Coronary artery (tissue), 2 donors: Measurements from ENCODE around the gene SCAANT1.

Source experiments
- DNase-seq: peaks from one replicate; pipeline ENCODE4 v3.0.0-alpha.2; 2017; ENCODE audit warnings: low spot score
- H3K27ac ChIP-seq, 2 donors: fragments of 200-600 bp; sonication (generic); one replicate each; pipeline ENCODE4 v1.5.1; 2016 to 2019
- H3K4me3 ChIP-seq: fragments of 200-600 bp; sonication (generic); 2 replicates; pipeline ENCODE4 v1.5.1; 2016; ENCODE audit warnings: mild to moderate bottlenecking, moderate library complexity
- TF ChIP-seq, protein P1 (sequence below): fragments of 200-600 bp; sonication (generic); IDR thresholded peaks from one replicate; pipeline ENCODE4 v1.5.1; 2019; ENCODE audit warnings: antibody characterized with exemption

The SCAANT1 gene

DNA sequence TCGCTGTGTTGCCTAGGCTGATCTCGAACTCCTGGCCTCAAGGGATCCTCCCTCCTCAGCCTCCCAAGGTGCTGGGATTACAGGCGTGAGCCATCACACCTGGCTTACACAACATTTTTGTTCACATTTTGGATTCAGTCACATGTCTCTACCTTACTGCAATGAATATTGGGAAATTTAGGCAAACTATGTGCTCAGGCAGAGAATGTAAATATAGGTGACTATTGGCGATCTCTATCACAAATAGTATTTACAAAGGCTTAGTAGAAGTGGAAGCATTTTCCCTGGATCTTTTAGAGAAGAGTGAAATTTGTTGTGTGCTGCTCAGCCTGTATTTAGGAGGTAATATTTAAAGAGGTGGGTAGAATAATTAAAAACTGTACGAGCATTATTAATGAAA, 20.7 kb downstream of the SCAANT1 start:
- TF ChIP-seq, protein P1, sequence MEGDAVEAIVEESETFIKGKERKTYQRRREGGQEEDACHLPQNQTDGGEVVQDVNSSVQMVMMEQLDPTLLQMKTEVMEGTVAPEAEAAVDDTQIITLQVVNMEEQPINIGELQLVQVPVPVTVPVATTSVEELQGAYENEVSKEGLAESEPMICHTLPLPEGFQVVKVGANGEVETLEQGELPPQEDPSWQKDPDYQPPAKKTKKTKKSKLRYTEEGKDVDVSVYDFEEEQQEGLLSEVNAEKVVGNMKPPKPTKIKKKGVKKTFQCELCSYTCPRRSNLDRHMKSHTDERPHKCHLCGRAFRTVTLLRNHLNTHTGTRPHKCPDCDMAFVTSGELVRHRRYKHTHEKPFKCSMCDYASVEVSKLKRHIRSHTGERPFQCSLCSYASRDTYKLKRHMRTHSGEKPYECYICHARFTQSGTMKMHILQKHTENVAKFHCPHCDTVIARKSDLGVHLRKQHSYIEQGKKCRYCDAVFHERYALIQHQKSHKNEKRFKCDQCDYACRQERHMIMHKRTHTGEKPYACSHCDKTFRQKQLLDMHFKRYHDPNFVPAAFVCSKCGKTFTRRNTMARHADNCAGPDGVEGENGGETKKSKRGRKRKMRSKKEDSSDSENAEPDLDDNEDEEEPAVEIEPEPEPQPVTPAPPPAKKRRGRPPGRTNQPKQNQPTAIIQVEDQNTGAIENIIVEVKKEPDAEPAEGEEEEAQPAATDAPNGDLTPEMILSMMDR = no peak
- DNase-seq = no peak
- no peak overlapping the region for H3K27ac ChIP-seq
- no peak overlapping the region for H3K4me3 ChIP-seq

DNA sequence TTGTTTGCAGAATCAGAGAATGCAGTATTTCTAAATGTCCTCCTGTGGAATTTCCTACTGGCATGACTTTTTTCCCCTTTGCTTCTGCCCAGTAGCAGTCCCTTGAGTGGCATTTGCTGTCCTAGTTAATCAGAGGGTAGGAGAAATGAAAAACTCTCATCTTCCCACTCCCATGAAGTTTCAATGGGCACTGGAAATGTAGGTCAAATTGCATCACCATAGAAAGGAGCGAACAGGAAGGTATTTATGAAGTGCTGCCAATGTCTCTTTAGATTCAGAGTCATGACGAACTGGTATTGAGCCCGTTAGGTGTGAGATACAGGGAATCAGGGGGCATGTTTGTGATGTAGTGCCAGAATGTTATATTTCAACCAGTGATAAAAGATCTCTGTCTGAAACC, 25.3 kb downstream of the SCAANT1 start:
- TF ChIP-seq, protein P1 = no peak
- Histone ChIP-seq H3K27ac (no peak overlapping the region), H3K4me3 (no peak overlapping the region)
- DNase-seq = no peak

DNA sequence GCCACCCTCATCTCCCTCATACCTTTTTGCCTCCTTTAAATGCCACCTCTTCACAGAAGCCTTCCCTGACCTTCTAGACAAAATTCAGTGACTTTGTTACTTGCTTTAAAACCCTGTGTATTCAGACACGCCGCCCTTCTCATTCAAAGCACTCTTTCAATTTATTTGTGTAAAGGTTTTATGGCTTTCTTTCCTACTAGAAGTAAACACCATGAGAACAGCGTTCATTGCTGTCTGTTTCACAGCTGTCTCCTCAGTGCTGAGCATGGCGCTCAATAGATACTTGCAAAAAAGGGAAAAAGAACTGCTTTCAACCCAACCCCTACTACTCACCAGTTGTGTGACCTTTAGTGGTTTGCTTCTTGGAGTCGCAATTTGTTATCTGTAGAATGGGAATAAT, 31.5 kb downstream of the SCAANT1 start:
- Histone ChIP-seq H3K4me3 (no peak overlapping the region), H3K27ac (no peak overlapping the region)
- no peak for DNase-seq
- TF ChIP-seq, protein P1 = no peak

DNA sequence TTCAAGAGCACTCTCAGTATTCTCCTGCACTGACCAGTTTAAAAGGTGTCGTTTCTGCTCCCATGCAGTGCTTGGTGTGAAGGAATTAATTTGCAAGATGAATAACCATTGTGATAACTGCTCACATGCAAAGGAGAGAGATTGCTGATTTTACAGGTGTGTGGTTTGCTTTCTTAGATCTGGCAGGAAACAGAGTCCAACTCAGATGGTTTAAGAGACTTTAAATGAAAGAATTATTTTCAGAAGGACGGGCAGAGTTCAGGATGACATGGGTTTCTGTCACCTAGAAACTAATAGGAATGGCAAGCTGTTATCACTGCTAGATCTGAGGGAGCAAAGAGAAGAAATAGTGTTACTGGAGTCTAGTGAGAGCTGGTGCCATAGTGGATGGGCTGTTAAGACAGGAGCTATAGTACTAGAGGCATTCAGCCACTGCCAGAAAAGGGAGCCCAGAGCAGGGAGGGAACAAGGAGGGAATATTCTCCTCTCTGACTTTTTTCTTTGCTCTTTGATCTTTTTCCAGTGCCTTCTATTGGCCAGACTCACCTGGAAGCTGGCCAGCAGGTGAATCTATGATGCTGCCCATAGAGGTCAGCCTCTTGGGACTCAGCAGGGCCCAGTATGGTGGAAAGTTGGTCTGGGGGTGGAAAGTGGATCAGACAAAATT, 33.7 kb downstream of the SCAANT1 start:
- Histone ChIP-seq H3K4me3 (no peak overlapping the region), H3K27ac (no peak overlapping the region)
- TF ChIP-seq, protein P1 = no peak
- no peak for DNase-seq

DNA sequence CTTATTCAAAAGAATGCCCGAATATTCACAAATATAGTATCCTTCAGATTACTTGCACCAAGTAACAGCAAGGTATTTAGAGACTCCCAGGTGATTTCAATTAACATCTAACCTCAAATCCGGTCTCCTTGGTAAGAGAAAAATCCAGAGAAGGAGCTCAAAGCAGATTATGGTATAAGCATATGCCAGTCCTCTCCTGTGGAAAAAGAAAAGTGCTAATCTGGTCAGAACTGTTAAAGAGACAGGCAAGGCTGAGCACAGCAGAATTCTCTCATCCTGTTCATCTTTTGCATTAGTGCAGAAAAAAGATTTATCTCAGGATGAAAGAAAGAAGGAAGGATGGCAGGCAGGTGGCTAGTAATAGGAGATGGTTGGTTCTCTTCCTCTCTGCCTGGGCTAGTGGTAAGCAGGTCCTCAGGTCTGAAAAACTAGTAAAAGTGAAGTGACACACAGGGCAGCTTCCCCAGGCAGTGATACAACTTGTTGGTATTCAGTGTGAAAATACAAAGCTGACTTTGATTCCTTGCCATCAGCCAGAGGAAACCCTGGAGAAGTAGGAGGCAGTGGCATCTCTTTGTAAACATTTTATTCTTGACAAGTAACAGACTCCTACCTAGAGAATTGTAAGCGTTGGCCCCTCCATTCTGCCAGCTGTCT, 34.3 kb downstream of the SCAANT1 start:
- TF ChIP-seq, protein P1 = no peak
- no peak overlapping the region for H3K4me3 ChIP-seq
- DNase-seq = no peak
- H3K27ac ChIP-seq = no peak overlapping the region

DNA sequence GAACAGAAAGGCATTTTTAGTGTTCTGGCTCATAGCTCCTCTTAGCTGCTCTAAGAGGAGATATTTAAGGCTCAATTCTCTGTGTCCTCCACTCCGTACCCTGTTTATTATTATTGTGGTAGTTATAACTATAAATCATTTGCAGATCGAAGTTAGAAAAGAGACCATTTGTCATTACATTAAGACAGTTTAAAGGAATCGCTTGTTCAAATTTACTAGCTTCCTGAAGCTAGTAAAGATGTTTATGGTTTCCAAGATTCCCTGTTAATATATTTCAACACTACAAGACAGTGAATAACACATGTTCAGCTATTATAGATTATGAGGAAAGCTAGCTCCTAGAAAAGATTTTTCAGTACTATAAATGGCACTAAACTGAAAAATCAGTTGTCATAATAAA, 35.9 kb downstream of the SCAANT1 start:
- no peak overlapping the region for H3K4me3 ChIP-seq
- DNase-seq = no peak
- TF ChIP-seq, protein P1 = no peak
- no peak overlapping the region for H3K27ac ChIP-seq

DNA sequence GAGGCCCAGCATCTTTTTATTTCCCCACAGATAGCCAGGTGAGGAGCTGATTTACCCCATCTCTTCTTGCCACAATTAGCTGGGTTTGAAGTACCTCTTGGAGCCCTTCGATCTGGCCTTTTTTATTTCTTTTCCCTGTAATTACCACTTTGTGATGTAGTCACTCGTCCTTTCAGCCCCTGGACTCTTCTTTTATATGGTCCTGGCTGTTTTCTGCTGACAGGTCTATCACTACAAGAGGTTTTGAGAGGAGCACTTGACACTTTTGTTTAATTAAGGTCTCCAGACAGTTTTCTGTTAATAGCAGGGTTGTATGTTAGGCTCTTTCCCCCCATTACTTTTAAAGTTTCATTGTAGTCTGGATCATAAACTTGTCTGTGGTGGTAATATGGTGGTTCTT, 36.7 kb downstream of the SCAANT1 start:
- no peak overlapping the region for H3K27ac ChIP-seq

More for the DNA sequence above, 36.7 kb downstream of the SCAANT1 start:
- H3K4me3 ChIP-seq = no peak overlapping the region
- TF ChIP-seq, protein P1 = no peak
- no peak for DNase-seq
